ENCODE measurements around the gene GUK1. TPM values are rescaled to one million over a fixed set of nuclear protein-coding genes. Genes with fewer than 3 reads are reported as not detected.

GUK1 gene
- total and polyA plus RNA-seq, 2 of the 4 experiments (the other 2 are of a cell fraction), result 465 to 548 TPM

GRCh38 chr1:228109073-228109961 is 30.8 kb upstream of the GUK1 start, which contains the start of gene MRPL55:
Gene MRPL55, minus strand, starts transcription at chr1:228109299. Its CDS starts 1,039 bp downstream, at chr1:228108260.
- H4K20me1 ChIP-seq (ENCODE audit: insufficient read depth, low read length), result no peaks in the 10 kb centered on the region
- no peaks in the 10 kb centered on the region for H3K27me3 ChIP-seq (ENCODE audit: control insufficient read depth, insufficient read depth, low read length)
- POLR2A ChIA-PET (ENCODE audit: unreplicated experiment), result interaction anchor here (0.6 kb wide), 1 partner anchor 211 kb away, joined by 8 read pairs; no protein-coding TSS in a partner anchor
- peak within 1 kb of the TSS; percentile 80 for H3K4ac ChIP-seq (ENCODE audit: low read depth, low read length)
- peak within 1 kb of the TSS; percentile 98 for H2AFZ ChIP-seq (replicated peaks; ENCODE audit: low read length, poor library complexity)
- BruUV-seq (replicated peaks), result no TSS peak
- H3K9me3 ChIP-seq (ENCODE audit: control insufficient read depth, insufficient read depth, low read length), result no peaks in the 10 kb centered on the region
- H3K4me2 ChIP-seq (ENCODE audit: low read depth, low read length), result peak within 1 kb of the TSS; percentile 85
- peak; percentile 95 for DNase-seq
- dilution Hi-C loops (cut with HindIII; ENCODE audit: low sequenced_read_pairs, unreplicated experiment) (no loop called here), intact Hi-C loops (cut with micrococcal nuclease) (no loop called here), in situ Hi-C loops (cut with MboI; ENCODE audit: low sequenced_read_pairs) (no loop called here)
- peaks cover 3% of the 10 kb centered on the region for H3K4me1 ChIP-seq (ENCODE audit: control insufficient read depth, insufficient read depth, low read length)
- H2AK5ac ChIP-seq (ENCODE audit: low read depth, low read length), result peak within 1 kb of the TSS; percentile 55
- ATAC-seq (ENCODE audit: low read depth), result peak; percentile 97
- peak within 1 kb of the TSS; percentile 37; the same call in 1 of the 2 replicates for H3K56ac ChIP-seq (ENCODE audit: extremely low read depth, insufficient read depth, low read length)
- TF ChIP-seq RAD21 (IDR thresholded peaks at IDR 0.05; ENCODE audit: low read length) (no peak), FOS (IDR thresholded peaks at IDR 0.05; ENCODE audit: low read depth, low read length) (0 out of 2 replicates have a peak, but pooled peaks have one; percentile 50), CEBPB (IDR thresholded peaks at IDR 0.05; ENCODE audit: low read depth, low read length) (peak; percentile 89), MXI1 (IDR thresholded peaks at IDR 0.05; ENCODE audit: borderline replicate concordance, low read depth, low read length) (peak; percentile 81), POLR2A (IDR thresholded peaks at IDR 0.05; ENCODE audit: low read depth, low read length) (peak; percentile 81), MAFK (IDR thresholded peaks at IDR 0.05; ENCODE audit: low read depth, low read length) (no peak), USF2 (IDR thresholded peaks at IDR 0.05; ENCODE audit: low read depth, low read length) (peak; percentile 9; the same call in 1 of the 2 replicates), BHLHE40 (IDR thresholded peaks at IDR 0.05; ENCODE audit: low read depth, low read length) (no peak), MAZ (IDR thresholded peaks at IDR 0.05; ENCODE audit: borderline replicate concordance, low read depth, low read length) (peak; percentile 93; the same call in 1 of the 2 replicates)
- H3K36me3 ChIP-seq (ENCODE audit: control insufficient read depth, insufficient read depth, low read length), result peaks cover 13% of the 10 kb centered on the region
- H2BK5ac ChIP-seq (ENCODE audit: low read depth, low read length, poor library complexity, severe bottlenecking), result peak within 1 kb of the TSS; percentile 82
- H3K9me1 ChIP-seq (ENCODE audit: insufficient read depth, low read length), result peaks cover under 1% of the 10 kb centered on the region
- H4K5ac ChIP-seq (ENCODE audit: low read depth, low read length), result 0 out of 2 replicates have a peak within 1 kb of the TSS, but pooled peaks have one; percentile 39
- WGBS, 2 experiments (ENCODE audit: extremely low coverage in 2 of 2, insufficient read length in 1 of 2), result 2% methylated on average over 41 of the region's 66 CpGs; no CpG with 5 or more reads in 1 of the 2 experiments
- peak within 1 kb of the TSS; percentile 3; the same call in 1 of the 2 replicates for H3K18ac ChIP-seq (ENCODE audit: low read depth, low read length)
- CTCF ChIA-PET, result interaction anchor here (1.1 kb wide), 1 partner anchor 10 kb away, joined by 3 read pairs; no protein-coding TSS in a partner anchor
- H3K14ac ChIP-seq (replicated peaks; ENCODE audit: low read depth, low read length), result peak within 1 kb of the TSS; percentile 81
- H3K23ac ChIP-seq (ENCODE audit: low read depth, low read length), result peak within 1 kb of the TSS; percentile 63
- peaks cover 11 to 38% of the 10 kb centered on the region in 2 experiments; a peak in 3 of 4 replicates for H3K79me1 ChIP-seq (ENCODE audit: low read depth in 1 of 2, low read length in 2 of 2)
- peak within 1 kb of the TSS; percentile 94 for H2AK9ac ChIP-seq (replicated peaks; ENCODE audit: low read depth, low read length, poor library complexity)
- no peak within 1 kb of the TSS for H2BK20ac ChIP-seq (ENCODE audit: low read depth, low read length)
- H4K91ac ChIP-seq (ENCODE audit: insufficient read depth, low read depth, low read length), result peak within 1 kb of the TSS; percentile 34
- peak within 1 kb of the TSS; percentile 86 for H3K4me3 ChIP-seq (ENCODE audit: insufficient read depth, low read depth, low read length)
- H4K8ac ChIP-seq (ENCODE audit: low read depth in 2 of 2, low read length in 2 of 2), result peak within 1 kb of the TSS in 1 of 2 experiments; percentile 61; a peak in 3 of 4 replicates
- H2BK120ac ChIP-seq (ENCODE audit: low read depth, low read length), result peak within 1 kb of the TSS; percentile 43; the same call in 1 of the 2 replicates
- H2BK15ac ChIP-seq (ENCODE audit: low read depth, low read length), result no peak within 1 kb of the TSS
- peak within 1 kb of the TSS; percentile 82 for H3K27ac ChIP-seq (ENCODE audit: insufficient read depth, low read length)
- H3K9ac ChIP-seq (ENCODE audit: low read depth, low read length), result peak within 1 kb of the TSS; percentile 93
